NCI-H1694 treated with DMSO at 0.1 percent for 48 hours (cell line): ENCODE data around the gene ESRRB.
"Not testable (repeated sequence)": the region's sequence is repeated elsewhere in the genome, so short reads cannot be mapped to it uniquely, and the experiment has no call there.

Experiments used
- DNase-seq: peaks from one replicate; lab custom pipeline; 2025; lab: John Stamatoyannopoulos, UW

ESRRB gene

DNA sequence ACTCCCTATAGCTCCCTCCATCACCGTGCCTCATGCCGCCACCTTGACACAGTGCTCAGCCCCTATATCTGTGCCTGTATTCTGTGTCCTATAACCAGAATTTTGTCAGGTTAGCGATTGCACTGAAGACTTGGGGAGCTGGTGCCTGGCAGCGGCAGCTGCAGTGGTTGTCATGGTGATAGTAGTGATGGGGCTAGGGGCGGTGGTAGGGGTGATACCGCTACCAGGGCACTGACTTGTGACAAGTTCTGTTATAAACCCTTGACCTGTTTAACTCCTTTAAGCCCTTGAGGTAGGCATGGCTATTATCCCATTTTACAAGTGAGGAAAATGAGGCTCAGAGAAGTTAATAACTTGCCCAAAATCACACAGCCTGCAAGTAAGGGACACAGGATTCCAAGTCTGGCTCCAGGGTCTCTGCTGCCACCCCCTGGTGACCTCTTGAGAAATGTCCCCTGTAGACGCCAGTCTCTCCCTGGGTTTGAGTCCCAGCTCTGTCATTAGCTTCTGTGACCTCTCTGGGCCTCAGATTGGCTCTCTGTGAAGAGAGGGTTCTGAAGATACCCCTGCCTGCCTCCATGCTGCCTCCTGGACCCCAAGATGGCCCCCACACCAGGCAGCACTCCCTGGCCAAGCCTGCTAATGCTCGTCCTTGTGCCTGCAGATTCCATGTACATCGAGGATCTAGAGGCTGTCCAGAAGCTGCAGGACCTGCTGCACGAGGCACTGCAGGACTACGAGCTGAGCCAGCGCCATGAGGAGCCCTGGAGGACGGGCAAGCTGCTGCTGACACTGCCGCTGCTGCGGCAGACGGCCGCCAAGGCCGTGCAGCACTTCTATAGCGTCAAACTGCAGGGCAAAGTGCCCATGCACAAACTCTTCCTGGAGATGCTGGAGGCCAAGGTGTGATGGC lies 121.9 kb downstream of the ESRRB start:
- peak; percentile 55 for DNase-seq

DNA sequence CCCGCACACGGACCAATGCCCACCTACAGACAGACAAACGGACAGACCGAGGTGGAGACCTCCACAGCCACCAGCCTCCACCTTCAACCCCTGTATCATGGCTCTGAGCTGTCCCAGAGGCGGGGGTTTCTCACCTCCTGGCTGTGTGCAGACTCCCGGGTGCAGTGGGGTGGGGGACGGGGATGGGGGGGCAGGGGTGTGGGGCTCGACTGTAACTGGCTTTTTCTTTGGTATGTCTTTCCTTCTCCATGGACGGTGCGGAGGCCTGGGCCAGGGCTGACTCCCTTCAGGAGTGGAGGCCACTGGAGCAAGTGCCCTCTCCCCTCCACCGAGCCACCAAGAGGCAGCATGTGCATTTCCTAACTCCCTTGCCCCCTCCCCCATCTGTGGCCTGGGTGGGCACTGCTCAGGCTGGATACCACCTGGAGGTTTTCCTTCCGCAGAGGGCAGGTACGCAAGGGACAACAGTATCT lies 122.6 kb downstream of the ESRRB start:
- no peak for DNase-seq

DNA sequence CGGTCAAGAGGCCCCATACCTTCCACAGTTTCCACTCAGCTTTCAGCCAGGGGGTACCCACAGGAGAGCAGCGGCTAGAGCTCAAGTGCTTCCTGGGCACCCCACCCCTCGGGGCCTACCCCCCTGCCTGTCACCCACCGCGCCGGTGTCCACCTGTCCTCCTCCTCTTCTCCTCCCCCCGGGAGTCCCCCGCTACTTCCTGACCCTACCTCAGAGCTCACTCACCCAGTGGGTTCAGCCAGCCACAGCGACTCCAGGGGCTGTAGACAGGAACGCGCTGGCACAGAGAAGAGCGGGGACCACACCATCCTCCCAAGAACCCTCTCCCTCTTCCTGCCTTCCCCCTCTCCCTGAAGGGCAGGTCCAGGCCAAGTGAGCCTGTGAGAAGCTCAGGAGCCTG lies 123.0 kb downstream of the ESRRB start:
- no peak for DNase-seq

DNA sequence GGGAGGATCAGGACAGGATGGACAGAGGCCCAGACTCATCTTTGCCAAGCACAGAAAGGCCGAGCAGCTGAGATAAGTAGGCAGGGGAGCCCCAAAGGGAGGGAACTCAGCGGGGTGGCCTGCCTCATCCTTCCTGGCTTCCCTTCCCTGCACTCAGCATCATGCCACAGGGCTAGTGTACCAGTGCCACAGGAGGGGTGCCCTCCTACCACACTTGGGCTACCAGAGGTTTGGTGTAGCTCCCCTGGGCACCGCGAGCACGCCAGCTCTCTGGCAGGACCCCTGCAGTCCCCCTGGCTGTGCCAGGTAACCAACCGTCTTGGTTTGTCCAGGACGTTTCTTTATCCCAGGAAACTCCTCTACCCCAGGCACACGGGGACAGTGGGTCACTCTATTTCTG lies 123.5 kb downstream of the ESRRB start:
- DNase-seq: no peak

DNA sequence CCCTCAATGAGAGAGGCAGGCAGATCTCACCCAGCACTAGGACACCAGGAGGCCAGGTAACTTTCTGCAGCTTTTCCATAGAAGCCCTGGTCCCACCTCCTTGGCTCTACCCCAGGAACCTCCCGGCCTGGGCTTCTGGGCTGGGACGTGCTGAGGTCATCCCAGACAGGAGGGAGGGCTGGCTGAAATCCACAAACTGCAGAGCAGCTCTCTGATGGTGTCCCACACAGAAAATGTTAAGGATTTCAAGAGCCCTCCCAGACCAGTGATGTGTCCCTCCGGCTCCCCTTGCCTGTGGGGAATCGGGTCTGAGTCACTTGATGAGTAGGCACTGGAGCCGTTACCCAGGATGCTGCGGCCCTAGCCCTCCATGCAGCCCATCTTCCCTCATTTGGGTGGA lies 124.1 kb downstream of the ESRRB start:
- DNase-seq: peak; percentile 30

DNA sequence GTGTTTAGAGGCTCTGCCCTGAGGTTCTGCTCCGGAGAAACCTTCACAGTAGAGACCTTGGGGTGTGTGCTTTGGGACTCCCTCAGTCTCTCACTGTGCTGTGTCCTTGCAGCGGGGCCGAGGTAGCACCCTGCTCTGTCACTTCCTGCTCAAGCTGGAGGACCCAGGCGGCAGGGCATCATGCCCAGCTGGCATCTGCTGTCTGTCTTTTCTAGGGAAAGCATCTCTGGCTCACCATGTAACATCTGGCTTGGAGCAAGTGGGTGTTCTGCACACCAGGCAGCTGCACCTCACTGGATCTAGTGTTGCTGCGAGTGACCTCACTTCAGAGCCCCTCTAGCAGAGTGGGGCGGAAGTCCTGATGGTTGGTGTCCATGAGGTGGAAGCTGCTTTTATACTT lies 124.5 kb downstream of the ESRRB start:
- DNase-seq: peak; percentile 90

DNA sequence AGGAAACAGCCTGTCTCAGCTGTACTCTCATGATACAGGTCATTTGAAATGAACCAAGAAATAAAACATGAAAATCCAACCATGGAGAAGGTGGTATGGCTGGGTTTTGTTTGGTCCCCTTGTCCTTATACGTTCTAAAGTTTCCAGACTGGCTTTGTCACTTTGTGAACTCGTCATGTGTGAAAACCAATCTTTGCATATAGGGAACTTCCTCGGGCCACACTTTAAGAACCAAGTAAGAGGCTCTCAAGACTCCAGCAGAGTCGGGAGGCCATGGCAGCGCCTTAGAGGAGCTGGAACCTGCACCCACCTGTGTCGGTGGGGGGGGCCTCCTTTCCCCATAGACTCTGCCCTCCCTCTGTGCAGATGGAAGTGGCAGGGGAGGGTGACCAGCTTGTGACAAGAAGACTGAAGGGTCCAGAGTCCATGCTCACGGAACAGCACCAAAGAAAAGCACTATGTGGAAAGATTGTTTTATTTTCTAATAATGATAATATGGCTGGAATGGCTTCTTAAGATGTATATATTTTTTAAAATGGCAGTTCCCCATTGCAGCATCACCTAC lies 125.3 kb downstream of the ESRRB start:
- no peak for DNase-seq

DNA sequence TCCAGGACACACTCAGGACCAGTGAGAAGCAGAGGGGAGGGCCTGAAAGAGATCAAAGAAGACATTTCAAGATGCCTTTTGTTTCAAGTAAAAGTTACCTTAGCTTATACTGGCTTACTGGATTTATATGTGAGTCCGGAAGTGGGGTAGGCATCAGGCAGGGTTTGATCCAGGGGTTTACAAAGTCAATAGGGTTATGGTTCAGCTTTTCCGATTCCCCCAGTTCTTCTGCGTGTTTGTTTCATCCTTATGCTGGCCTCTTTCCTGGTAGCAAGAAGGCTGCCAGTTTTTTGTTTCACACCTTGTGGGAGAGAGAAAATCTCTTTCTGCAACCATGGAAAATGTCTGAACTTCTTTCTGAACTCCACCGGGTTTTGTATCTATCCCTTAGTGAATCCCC lies 126.3 kb downstream of the ESRRB start:
- no peak for DNase-seq

DNA sequence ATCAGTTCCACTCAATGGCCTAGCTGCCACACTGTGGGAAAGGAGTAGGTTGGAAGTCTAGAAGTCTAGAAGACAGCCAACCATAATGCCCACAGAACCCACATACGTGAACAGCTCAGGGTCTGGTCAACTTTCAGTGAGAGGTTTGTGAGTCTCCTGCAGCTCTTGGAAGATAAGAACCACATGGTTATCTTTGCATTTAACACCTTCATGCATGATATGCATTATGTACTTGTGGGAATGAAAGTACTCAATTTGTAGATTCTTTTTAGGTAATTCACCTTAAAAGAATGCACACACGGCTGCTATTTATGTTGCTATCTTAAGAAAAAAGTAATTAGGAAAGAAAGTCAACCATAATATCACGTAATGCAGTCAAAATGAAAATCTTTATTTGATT lies 126.7 kb downstream of the ESRRB start:
- DNase-seq: no peak

DNA sequence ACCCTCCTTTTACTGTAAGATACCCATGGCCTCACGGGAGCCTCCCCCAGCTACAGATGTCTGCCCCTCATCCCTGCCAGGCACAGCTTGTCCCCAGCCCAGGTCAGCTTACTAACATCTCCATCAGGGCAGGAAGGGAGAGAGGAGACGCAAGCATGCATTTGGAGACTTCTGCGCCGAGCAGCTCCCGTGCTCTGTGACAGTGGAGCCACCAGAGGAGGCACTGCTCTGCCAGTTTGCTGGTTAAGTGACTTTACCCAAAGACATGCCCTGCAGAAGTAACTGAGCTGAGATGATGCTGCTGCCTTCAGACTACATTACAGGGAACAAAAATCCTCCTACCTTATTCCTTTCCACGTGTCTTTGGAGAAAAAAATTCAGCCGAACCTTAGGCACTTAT lies 133.4 kb downstream of the ESRRB start:
- peak; percentile 36 for DNase-seq

DNA sequence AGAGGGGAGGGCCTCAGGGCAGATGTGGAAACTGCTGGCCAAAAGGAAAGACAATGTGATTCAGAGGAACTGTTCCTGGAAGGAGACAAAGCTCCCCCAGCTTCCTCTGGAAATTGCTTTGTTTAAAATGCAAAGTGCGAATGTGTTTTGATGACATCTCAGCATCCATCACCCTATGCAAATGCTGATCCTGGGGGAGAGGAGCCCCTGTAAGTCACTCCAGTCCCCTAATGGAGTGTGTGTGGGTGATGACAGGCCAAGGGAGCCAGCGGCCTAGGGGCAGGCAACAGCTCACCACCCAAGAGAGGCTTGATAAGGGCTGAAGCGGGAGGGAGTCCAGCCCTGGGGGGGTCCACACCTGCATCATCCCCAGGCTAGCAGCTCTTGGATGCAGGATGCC lies 134.2 kb downstream of the ESRRB start:
- DNase-seq: no peak

DNA sequence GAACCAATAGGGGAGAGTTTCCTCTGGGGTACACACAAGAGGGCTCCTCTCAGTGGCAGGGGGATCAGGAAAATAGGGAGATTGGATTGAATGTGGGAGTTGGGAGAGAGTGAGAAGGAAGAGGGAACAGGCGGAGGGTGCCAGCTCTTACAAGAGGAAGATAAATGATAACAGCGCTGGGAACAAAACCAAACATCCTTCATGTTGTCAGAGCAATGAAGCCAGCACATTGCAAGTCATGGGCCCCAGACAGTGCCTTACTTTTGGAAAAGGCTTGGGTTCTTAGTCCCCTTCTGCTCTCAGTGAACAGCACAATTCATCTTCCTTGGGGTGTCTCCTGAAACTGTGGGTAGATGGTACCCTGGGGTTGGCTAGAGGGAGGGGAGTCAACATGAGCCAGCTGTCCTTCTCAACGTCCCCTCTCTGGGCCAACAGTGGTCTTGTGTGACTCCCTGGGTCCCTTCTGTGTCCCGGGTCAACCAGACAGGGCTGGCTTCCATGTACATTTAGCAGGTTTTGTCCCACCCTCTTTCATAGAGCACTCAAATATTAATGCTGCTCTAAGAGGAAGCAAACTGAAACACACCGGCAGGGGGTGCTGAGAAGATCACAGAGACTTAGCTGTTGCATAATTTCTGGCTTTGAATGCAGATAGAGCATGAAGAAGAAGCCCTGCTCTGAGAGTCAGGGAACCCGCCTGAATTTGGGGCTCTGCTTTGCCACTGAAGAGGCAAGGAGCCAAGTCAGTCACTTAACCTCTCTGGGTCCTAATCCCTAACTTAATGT lies 138.5 kb downstream of the ESRRB start:
- peak; percentile 37 for DNase-seq

DNA sequence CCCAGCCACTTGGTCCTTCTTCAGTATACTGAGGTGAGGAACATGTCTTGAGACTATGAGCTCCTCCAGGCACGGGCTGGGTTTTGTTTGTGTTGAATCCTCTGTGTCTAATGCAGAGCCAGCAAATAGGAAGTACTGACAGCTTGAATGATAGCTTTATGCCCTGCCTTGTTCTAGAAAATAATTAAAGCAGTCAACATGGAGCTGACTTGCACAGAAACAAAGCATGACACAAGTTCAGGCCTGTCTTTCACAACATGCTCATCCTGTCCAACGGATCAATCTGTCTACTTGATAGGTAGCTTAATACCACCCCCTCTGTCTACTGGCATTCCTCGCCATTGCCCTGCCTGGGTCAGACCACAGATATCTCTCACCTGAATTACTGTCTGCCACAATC lies 140.9 kb downstream of the ESRRB start:
- DNase-seq: peak; percentile 88

DNA sequence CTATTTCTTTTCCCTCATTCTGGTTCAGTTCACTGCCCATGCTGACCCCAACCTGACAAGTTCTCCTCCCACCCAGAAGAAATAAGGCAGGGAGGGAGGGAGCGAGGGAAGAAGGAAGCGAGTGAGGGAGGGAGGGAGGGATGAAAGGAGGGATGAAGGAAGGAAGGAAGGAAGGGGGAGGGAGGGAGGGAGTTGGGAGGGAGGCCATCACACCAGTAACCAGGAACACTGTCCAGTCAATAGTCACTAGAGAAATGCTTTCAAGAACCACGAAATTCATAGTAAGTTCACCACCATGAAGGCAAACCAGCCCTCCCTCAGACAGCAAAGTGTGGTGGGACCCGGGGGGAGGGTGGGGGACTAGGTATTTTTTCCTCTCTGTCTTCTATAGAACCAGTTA lies 142.4 kb downstream of the ESRRB start:
- no peak for DNase-seq

DNA sequence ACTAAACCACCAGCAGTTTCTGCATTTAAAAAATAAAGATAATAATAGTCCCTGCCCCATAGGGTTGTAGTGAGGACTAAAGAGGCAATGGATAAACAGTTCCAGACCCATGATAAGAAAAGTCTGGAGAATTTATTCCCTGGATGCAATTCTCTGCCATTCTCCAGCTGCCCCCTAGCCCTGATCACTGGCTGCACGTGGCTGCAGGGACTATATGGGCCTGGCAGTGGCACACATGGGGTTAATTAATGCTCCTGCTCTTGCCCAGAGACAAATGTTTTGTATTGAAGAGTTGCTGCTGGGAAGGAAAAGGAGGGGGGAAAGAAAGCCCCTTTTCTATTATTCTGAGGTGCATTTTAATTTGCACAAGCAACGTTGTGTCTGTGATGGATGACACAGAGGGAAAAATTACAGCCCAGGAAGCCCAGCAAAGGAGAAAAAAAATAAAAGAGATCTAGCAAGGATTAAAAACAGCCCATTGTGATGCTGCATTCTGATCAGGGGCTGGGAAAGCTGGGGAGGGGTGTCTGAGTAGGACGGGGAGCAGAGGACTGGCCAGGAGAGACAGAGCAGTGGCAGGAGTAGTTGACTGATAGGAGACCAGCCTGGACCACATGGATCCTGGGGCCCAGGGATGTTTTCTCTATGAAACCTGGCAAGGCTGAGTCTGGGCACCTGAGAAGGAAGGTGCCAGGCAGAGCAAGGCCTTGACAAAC lies 149.3 kb downstream of the ESRRB start:
- DNase-seq: no peak

DNA sequence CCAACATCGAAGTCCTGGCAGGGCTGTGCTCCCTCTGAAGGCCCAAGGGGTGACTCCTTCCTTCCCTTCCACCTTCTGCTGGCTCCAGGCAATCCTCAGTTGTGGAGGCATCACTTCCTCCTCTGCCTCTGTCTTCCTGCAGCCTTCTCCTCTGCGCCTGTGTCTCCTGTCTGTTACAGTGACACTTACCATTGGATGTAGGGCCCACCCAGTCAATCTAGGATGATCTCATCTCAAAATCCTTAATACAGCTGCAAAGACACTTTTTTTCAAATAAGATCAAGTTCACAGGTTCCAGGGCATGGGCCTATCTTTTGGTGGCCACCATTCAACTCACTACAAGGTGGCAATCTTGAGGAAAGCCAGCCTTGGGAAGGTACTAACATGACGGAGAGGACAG lies 155.1 kb downstream of the ESRRB start:
- DNase-seq: no peak

DNA sequence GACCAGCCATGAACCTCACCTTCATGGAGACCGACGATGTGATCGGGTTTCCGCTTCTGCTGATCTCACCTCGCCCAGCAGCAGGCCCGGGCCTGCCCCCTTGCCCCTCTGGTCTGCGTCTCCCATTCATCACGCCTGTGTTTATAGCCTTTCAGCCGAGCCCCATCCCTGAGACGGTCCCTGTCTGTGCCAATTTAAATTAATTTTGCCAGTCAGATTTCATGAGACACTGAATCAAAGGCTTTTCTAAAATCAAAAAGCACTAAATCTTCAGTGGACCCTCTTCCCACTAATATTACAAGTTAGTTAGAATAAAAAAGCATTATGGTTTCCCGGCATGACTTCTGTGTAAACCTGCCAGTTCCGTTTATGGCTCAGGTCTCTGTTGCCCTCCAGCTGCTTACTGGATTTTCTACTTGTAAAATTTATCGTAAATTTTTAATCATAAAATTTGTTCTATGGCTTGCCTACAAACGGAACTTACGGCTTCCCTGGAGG lies 155.9 kb downstream of the ESRRB start:
- no peak for DNase-seq

DNA sequence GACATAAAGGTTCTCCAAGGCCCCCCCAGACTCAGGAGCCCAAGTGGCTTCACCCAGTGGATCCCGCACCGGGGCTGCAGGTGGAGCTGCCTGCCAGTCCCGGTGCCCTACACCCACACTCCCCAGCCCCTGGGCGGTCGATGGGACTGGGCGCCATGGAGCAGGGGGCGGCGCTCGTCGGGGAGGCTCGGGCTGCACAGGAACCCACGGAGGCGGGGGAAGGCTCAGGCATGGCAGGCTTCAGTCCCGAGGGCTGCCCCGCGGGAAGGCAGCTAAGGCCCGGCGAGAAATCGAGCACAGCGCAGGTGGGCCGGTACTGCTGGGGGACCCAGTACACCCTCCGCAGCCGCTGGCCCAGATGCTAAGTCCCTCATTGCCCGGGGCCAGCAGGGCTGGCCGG lies 160.7 kb downstream of the ESRRB start:
- not testable (repeated sequence) for DNase-seq

DNA sequence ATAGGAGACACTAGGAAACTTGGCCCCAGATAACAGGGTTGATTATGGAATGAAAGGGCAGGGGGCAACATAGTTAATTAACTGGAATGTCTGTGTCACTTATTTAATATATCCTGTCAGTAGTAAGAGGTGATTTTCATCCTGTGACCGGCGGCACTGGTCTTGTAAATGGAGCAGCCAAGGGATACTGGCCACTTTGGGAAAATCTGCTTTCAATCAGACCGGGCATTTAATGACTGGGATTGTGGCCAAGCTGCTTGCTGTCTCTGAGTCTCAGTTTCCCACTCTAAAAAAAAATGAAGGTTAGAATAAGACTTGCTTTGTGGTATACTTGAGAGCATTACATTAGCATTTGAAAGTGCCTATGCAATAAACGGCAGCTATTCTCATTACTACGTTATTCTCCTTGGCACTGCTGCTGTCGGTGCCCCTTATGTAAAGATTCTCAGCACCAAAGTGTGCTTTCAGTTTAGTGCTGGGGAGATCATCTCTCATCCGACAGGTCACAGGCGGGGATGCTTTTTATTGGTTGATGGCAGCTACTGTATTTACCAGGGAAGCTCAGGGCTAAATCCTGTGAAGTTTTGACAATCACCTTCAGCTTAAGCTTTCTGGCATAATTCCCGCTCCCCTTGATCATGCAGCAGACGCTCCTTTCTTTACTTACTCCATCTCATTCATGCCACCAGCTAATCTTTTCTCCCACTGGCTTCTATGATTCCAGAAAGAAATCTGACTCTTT lies 162.1 kb downstream of the ESRRB start:
- DNase-seq: no peak

DNA sequence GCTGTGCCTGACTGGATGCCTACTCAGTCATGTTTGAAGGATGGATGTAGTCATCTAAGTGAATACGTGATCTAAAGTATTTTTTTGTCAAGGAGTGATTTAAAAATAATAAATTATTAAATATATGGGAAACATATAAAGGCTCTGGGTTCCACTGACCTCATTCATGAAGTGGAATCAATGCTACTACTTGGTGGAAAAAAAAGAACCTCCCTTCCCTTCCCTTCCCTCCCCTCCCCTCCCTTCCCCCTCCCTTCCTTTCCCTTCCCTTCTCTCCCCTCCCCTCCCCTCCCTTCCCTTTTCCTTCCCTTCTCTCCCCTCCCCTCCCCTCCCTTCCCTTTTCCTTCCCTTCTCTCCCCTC lies 162.7 kb downstream of the ESRRB start:
- no peak for DNase-seq

DNA sequence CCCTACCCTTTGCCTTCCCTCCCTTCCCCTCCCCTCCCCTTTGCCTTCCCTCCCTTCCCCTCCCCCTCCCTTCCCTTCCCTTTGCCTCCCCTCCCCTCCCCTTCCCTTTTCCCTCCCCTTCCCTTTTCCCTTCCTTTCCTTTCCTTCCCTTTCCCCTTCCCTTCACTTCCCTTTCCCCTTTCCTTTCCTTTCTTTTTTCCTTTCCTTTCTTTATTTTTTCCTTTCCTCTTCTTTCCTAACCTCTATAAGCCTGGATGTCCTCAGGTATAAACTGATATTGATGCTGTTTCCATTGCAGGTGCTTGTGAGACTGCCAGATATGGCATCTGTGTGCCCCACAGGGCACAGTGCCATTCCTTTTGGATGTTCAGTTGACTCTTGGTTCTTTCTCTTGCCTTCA lies 163.2 kb downstream of the ESRRB start:
- DNase-seq: no peak
